Muscle of arm (tissue), 12 donors: ENCODE measurements around the gene KLHL15. TPM values are rescaled to one million over a fixed set of nuclear protein-coding genes. Genes with fewer than 3 reads are reported as not detected.

Experiments used
- DNase-seq: peaks from one replicate; pipeline ENCODE4 v3.0.0-alpha.2; 2013
- polyA plus RNA-seq, 12 donors: library from polyadenylated mRNA; unstranded; fragments of 120-200 nt; gene quantifications; one replicate each; pipeline ENCODE4 v1.2.1, GENCODE V29; 2013; ENCODE audit not compliant: insufficient read length in 12 of 12

The KLHL15 gene
- polyA plus RNA-seq, 12 donors, result 10.1 to 14.0 (median 12.3) TPM; not detected in 1

GRCh38 chrX:23952984-23953907 is 73.7 kb downstream of the KLHL15 start:
- no peak for DNase-seq

- no peak for DNase-seq
Observed at GRCh38 chrX:23952391-23952790, 74.6 kb downstream of the KLHL15 start.

GRCh38 chrX:23945206-23945605 is 81.8 kb downstream of the KLHL15 start:
- no peak for DNase-seq

GRCh38 chrX:23944234-23944633 is 82.8 kb downstream of the KLHL15 start:
- DNase-seq, result no peak

GRCh38 chrX:23939203-23939602 is 87.8 kb downstream of the KLHL15 start:
- no peak for DNase-seq

GRCh38 chrX:23938690-23939089 is 88.3 kb downstream of the KLHL15 start:
- DNase-seq, result no peak

GRCh38 chrX:23937100-23937499 is 89.9 kb downstream of the KLHL15 start:
- no peak for DNase-seq

GRCh38 chrX:23936180-23936579 is 90.8 kb downstream of the KLHL15 start:
- no peak for DNase-seq

GRCh38 chrX:23935106-23935505 is 91.9 kb downstream of the KLHL15 start:
- peak; percentile 37 for DNase-seq

Other genes starting within 250 kb of the KLHL15 start
- 100 to 1,000 TPM in 2 of 12 donors, 10 to 100 TPM in 9, not detected in 1; 31.7 to 113 (median 46.3) TPM for gene SAT1, start 244.0 kb downstream of the KLHL15 start, polyA plus RNA-seq
- 10 to 100 TPM in 11 of 12 donors, not detected in 1; 13.5 to 37.0 (median 19.6) TPM for gene APOO, start 119.2 kb downstream of the KLHL15 start, polyA plus RNA-seq
- under 1 TPM in 5 of 12 donors, not detected in 7; 0.09 to 0.15 (median 0.11) TPM for gene CXorf58, start 119.2 kb downstream of the KLHL15 start, polyA plus RNA-seq
- 1,000 to 10,000 TPM in 1 of 12 donors, 100 to 1,000 TPM in 11; 101 to 2,108 (median 144) TPM for gene EIF2S3, start 27.8 kb upstream of the KLHL15 start, polyA plus RNA-seq
- 10 to 100 TPM in 11 of 12 donors, not detected in 1; 17.4 to 39.6 (median 25.3) TPM for gene ZFX, start 122.5 kb upstream of the KLHL15 start, polyA plus RNA-seq